Mesenchymal stem cell (in vitro differentiated cells and primary cell): Measurements from ENCODE around the gene PADI3.
A peak's percentile ranks its signal among the peaks of the same experiment; 100 is the strongest.

ENCODE experiments used
- DNase-seq: peaks from one replicate; pipeline ENCODE4 v3.0.0-alpha.2; 2013
- H2AFZ ChIP-seq: one replicate; pipeline ENCODE4 v1.6.1; 2013; ENCODE audit warnings: low read depth, mild to moderate bottlenecking, control low read depth, inconsistent platforms, low read length, moderate library complexity
- H2AK5ac ChIP-seq: 2 replicates; pipeline ENCODE4 v1.6.1; 2013; ENCODE audit warnings: low read length, moderate library complexity, mild to moderate bottlenecking, inconsistent platforms; ENCODE audit not compliant: severe bottlenecking
- H2BK120ac ChIP-seq: one replicate; pipeline ENCODE4 v1.6.1; 2013; ENCODE audit warnings: low read depth, mild to moderate bottlenecking, inconsistent platforms, low read length, moderate library complexity
- H2BK12ac ChIP-seq, 2 experiments: one replicate each; pipeline ENCODE4 v1.6.1; 2013; ENCODE audit warnings: inconsistent platforms in 2 of 2, low read length in 2 of 2, mild to moderate bottlenecking in 2 of 2, moderate library complexity in 2 of 2, control low read depth in 1 of 2
- H2BK15ac ChIP-seq: one replicate; pipeline ENCODE4 v1.6.1; 2013; ENCODE audit warnings: mild to moderate bottlenecking, low read depth, inconsistent platforms; ENCODE audit not compliant: poor library complexity, severe bottlenecking
- H2BK5ac ChIP-seq: 2 replicates; pipeline ENCODE4 v1.6.1; 2013; ENCODE audit warnings: low read depth, mild to moderate bottlenecking, low read length, control low read depth, inconsistent platforms; ENCODE audit not compliant: poor library complexity, severe bottlenecking
- H3K14ac ChIP-seq, 2 experiments: one replicate each; pipeline ENCODE4 v1.6.1; 2013; ENCODE audit warnings: inconsistent platforms in 2 of 2, low read length in 2 of 2, control low read depth in 1 of 2, mild to moderate bottlenecking in 1 of 2, moderate library complexity in 1 of 2
- H3K18ac ChIP-seq, 2 experiments: one replicate each; pipeline ENCODE4 v1.6.1; 2013; ENCODE audit warnings: inconsistent platforms in 2 of 2, low read length in 2 of 2, control low read depth in 1 of 2, low read depth in 1 of 2, mild to moderate bottlenecking in 1 of 2
- H3K23ac ChIP-seq, 2 experiments: one replicate each; pipeline ENCODE4 v1.6.1; 2013; ENCODE audit warnings: inconsistent platforms in 2 of 2, low read length in 2 of 2, mild to moderate bottlenecking in 2 of 2, moderate library complexity in 2 of 2, control low read depth in 1 of 2
- H3K27ac ChIP-seq: 2 replicates; pipeline ENCODE4 v1.5.1; 2013; ENCODE audit warnings: mild to moderate bottlenecking, moderate library complexity, low read length, control low read depth, inconsistent platforms; ENCODE audit not compliant: poor library complexity, severe bottlenecking
- H3K27me3 ChIP-seq, 2 experiments: 2 replicates each; pipeline versions ENCODE4 v1.6.1 to v1.7.0; 2013; ENCODE audit warnings: low read length in 2 of 2, mild to moderate bottlenecking in 2 of 2, moderate library complexity in 2 of 2, control low read depth in 1 of 2, inconsistent platforms in 1 of 2; ENCODE audit not compliant: control insufficient read depth in 1 of 2, insufficient read depth in 1 of 2
- H3K36me3 ChIP-seq, 2 experiments: 2 replicates each; pipeline versions ENCODE4 v1.6.1 to v1.7.0; 2013; ENCODE audit warnings: low read length in 2 of 2, control low read depth in 1 of 2, inconsistent platforms in 1 of 2, low read depth in 1 of 2, mild to moderate bottlenecking in 1 of 2; ENCODE audit not compliant: insufficient read depth in 2 of 2, control insufficient read depth in 1 of 2
- H3K4ac ChIP-seq, 2 experiments: one replicate each; pipeline ENCODE4 v1.6.1; 2013; ENCODE audit warnings: inconsistent platforms in 2 of 2, low read length in 2 of 2, mild to moderate bottlenecking in 2 of 2, moderate library complexity in 2 of 2, control low read depth in 1 of 2, low read depth in 1 of 2
- H3K4me1 ChIP-seq: 2 replicates; pipeline ENCODE4 v1.6.1; 2013; ENCODE audit warnings: low read depth, low read length, control low read depth; ENCODE audit not compliant: control insufficient read depth, insufficient read depth
- H3K4me2 ChIP-seq: 2 replicates; pipeline ENCODE4 v1.6.1; 2013; ENCODE audit warnings: low read length, mild to moderate bottlenecking, inconsistent platforms; ENCODE audit not compliant: poor library complexity, severe bottlenecking
- H3K4me3 ChIP-seq, 2 experiments: 2 replicates each; pipeline versions ENCODE4 v1.5.1 to v1.7.0; 2013; ENCODE audit warnings: low read length in 2 of 2, mild to moderate bottlenecking in 2 of 2, control low read depth in 1 of 2, low read depth in 1 of 2; ENCODE audit not compliant: insufficient read depth in 1 of 2
- H3K79me1 ChIP-seq: replicated peaks from 2 replicates; pipeline ENCODE4 v1.6.1; 2013; ENCODE audit warnings: mild to moderate bottlenecking, control low read depth, low read length, inconsistent platforms; ENCODE audit not compliant: poor library complexity, severe bottlenecking
- H3K9ac ChIP-seq: 2 replicates; pipeline ENCODE4 v1.7.0; 2013; ENCODE audit warnings: mild to moderate bottlenecking, low read length, moderate library complexity
- H3K9me3 ChIP-seq: 2 replicates; pipeline ENCODE4 v1.7.0; 2013; ENCODE audit warnings: mild to moderate bottlenecking, low read length; ENCODE audit not compliant: control insufficient read depth
- H4K8ac ChIP-seq: one replicate; pipeline ENCODE4 v1.6.1; 2013; ENCODE audit warnings: inconsistent platforms, mild to moderate bottlenecking, low read length, moderate library complexity
- H4K91ac ChIP-seq: one replicate; pipeline ENCODE4 v1.6.1; 2013; ENCODE audit warnings: mild to moderate bottlenecking, low read length, inconsistent platforms
- WGBS: methylation state at CpG from one replicate; pipeline ENCODE4 v1.1.7; 2013; ENCODE audit warnings: mixed read lengths; 5-methylcytosine and 5-hydroxymethylcytosine counted together

The PADI3 gene

DNA sequence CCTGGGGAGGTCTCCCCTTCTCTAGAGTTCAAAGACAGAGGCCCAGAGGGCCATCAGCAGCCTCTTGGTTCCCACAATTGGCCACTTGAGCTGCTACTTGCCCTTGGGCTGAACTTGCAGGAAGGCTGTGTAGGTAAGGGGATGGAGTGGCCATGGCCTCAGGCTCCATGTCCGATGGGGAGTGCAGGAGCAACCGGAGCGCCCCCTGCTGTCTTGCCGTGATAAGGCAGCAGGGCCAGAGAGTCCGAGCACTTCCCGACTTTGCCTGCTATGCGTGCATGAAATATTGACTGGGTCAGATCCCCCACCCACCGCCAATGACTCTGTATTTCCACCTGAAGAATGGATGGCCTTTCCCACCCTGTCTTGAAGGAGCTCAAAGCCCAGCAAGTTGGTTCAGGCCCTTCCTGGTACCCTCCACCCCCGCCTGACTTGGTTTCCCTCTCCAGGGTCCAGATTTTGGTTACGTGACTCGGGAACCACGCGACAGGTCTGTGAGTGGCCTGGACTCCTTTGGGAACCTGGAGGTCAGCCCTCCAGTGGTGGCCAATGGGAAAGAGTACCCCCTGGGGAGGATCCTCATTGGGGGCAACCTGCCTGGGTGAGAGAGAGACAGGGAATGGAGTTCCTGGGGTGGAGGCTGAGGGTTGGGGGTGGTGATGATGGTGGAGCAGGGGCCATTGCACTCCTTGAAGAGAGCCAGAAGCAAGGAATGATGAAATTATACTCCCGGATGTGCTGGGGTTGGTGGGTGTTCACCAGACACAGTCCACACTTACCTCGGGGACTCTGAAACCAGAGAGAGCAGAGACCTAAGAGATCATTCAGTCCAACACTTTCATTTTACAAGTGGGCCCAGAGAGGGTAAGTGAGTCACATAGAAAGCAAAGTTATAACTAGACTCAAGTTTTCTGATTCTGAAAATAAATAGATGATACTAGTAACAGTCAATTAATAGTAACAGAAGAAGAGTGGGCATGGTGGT, 25.6 kb downstream of the PADI3 start:
- H3K9ac ChIP-seq, result no peak overlapping the region
- peak overlapping the region; percentile 26 for H2AK5ac ChIP-seq
- no peak overlapping the region for H2BK120ac ChIP-seq
- no peak overlapping the region for H3K18ac ChIP-seq
- H4K91ac ChIP-seq, result no peak overlapping the region
- no peak overlapping the region for H2BK5ac ChIP-seq
- no peak overlapping the region for H3K4me3 ChIP-seq
- WGBS, result 33% methylated on average over 14 of the region's 15 CpGs
- peak; percentile 52 for DNase-seq
- no peaks in the 10 kb centered on the region for H3K9me3 ChIP-seq
- H3K14ac ChIP-seq, result peak overlapping the region in 1 of 2 experiments; percentile 1
- H3K4ac ChIP-seq, result no peak overlapping the region
- H2AFZ ChIP-seq, result peak overlapping the region; percentile 57
- H3K4me1 ChIP-seq, result peaks cover 12% of the 10 kb centered on the region
- H3K27ac ChIP-seq, result no peak overlapping the region
- H4K8ac ChIP-seq, result no peak overlapping the region
- H3K23ac ChIP-seq, result no peak overlapping the region
- H3K4me2 ChIP-seq, result no peak overlapping the region
- H2BK12ac ChIP-seq, result no peak overlapping the region
- peaks cover 0 to 65% of the 10 kb centered on the region in 2 experiments for H3K27me3 ChIP-seq
- no peaks in the 10 kb centered on the region for H3K36me3 ChIP-seq
- H3K79me1 ChIP-seq, result no peaks in the 10 kb centered on the region
- H2BK15ac ChIP-seq, result no peak overlapping the region

DNA sequence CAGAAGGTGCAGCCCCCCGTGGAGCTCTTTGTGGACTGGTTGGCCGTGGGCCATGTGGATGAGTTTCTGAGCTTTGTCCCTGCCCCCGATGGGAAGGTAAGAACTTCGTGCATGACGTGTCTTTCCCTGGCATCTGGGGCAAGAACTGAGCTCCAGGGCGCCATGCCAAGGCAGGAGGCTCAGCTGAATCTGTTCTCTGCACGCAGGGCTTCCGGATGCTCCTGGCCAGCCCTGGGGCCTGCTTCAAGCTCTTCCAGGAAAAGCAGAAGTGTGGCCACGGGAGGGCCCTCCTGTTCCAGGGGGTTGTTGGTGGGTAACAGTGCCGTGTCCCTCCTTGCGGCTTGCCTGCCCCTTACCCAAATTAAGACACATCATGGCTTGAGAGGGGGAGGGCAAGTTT, 27.7 kb downstream of the PADI3 start:
- H2BK5ac ChIP-seq, result no peak overlapping the region
- H3K18ac ChIP-seq, result no peak overlapping the region
- no peak overlapping the region for H3K4me3 ChIP-seq
- no peak overlapping the region for H3K14ac ChIP-seq
- no peak overlapping the region for H4K91ac ChIP-seq
- H3K9ac ChIP-seq, result no peak overlapping the region
- no peak overlapping the region for H2AK5ac ChIP-seq
- no peak for DNase-seq
- no peak overlapping the region for H2BK120ac ChIP-seq
- H3K4me2 ChIP-seq, result no peak overlapping the region
- 81% methylated on average over 9 of the region's 11 CpGs for WGBS
- H3K4ac ChIP-seq, result no peak overlapping the region
- H4K8ac ChIP-seq, result no peak overlapping the region
- no peaks in the 10 kb centered on the region for H3K79me1 ChIP-seq
- H3K9me3 ChIP-seq, result no peaks in the 10 kb centered on the region
- peaks cover 0 to 72% of the 10 kb centered on the region in 2 experiments for H3K27me3 ChIP-seq
- no peak overlapping the region for H3K27ac ChIP-seq
- H3K23ac ChIP-seq, result no peak overlapping the region
- no peak overlapping the region for H2BK12ac ChIP-seq
- H3K4me1 ChIP-seq, result peaks cover 12% of the 10 kb centered on the region
- no peak overlapping the region for H2BK15ac ChIP-seq
- H3K36me3 ChIP-seq, result no peaks in the 10 kb centered on the region
- H2AFZ ChIP-seq, result no peak overlapping the region

DNA sequence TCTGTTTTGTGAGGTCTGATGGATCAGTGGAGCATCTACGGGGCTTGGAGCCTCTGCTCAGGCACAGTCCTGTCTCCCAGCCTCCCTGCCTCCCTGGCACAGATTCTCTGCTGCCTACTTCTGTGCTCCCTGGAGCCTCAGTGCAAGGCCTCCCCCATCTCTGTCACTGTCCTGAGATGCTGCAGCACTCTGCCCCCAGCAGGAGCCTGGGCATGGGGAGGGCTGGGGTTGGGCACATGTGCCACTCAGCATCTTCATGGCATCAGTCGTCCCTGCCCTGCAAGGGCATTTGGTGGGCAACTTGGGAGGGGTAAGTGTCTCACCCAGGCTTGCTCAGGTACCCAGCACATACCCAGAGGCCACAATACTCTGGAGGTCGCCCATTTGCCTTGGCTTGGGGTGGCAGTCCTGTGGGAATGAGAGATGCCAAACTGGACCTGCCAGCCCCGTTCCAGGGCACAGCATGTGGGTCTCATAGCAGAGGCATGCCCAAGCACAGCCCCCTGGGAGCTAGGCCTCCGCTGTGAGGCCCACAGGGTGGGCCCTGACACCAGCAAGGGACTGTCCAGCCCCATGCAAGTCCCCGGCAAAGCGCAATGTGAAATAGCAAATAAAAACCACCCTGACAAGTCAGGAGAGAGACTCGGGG, 28.7 kb downstream of the PADI3 start:
- Histone ChIP-seq H2AK5ac (no peak overlapping the region), H2BK5ac (no peak overlapping the region), H3K27me3 (peaks cover 0 to 80% of the 10 kb centered on the region in 2 experiments), H3K27ac (no peak overlapping the region), H3K23ac (no peak overlapping the region), H2BK12ac (no peak overlapping the region), H3K9me3 (no peaks in the 10 kb centered on the region), H4K91ac (no peak overlapping the region), H2BK15ac (no peak overlapping the region), H3K4ac (no peak overlapping the region), H3K9ac (no peak overlapping the region), H3K4me3 (no peak overlapping the region), H3K79me1 (no peaks in the 10 kb centered on the region), H3K18ac (no peak overlapping the region), H3K14ac (no peak overlapping the region), H3K4me2 (no peak overlapping the region), H2BK120ac (no peak overlapping the region), H3K36me3 (no peaks in the 10 kb centered on the region), H3K4me1 (peaks cover 12% of the 10 kb centered on the region), H4K8ac (no peak overlapping the region), H2AFZ (no peak overlapping the region)
- WGBS, result 75% methylated on average over 7 of the region's 8 CpGs
- no peak for DNase-seq
